Fibroblast of villous mesenchyme (primary cell): ENCODE measurements around the gene TOX2. TPM values are rescaled to one million over a fixed set of nuclear protein-coding genes. Genes with fewer than 3 reads are reported as not detected.
A peak's percentile ranks its signal among the peaks of the same experiment; 100 is the strongest.

Experiments
- DNase-seq: peaks from one replicate; pipeline ENCODE4 v3.0.0-alpha.2; 2010; ENCODE audit warnings: low read depth
- H3K4me3 ChIP-seq: 2 replicates; pipeline ENCODE4 v1.5.1; 2011; ENCODE audit warnings: low read depth, mild to moderate bottlenecking, low read length
- CTCF ChIP-seq: IDR thresholded peaks from 2 replicates; pipeline ENCODE4 v1.5.1; 2012; ENCODE audit warnings: low read depth, mild to moderate bottlenecking, low read length; ENCODE audit not compliant: insufficient read depth
- total RNA-seq: library from RNA; depleted of rRNA; stranded (reverse); fragments of >200 nt; gene quantifications from 2 replicates; pipeline ENCODE4 v1.2.3, GENCODE V29; 2012

TOX2 gene
- total RNA-seq, 1 donor = 0.43 TPM

GRCh38 chr20:43943725-43944124, 29.1 kb downstream of the TOX2 start:
- no peak for DNase-seq
- TF ChIP-seq CTCF = no peak
- no peak overlapping the region for H3K4me3 ChIP-seq

GRCh38 chr20:43944653-43945235, 30.1 kb downstream of the TOX2 start:
- DNase-seq = no peak
- no peak for TF ChIP-seq CTCF
- no peak overlapping the region for H3K4me3 ChIP-seq

GRCh38 chr20:43945391-43946205, 30.9 kb downstream of the TOX2 start:
- no peak for TF ChIP-seq CTCF
- DNase-seq = no peak
- H3K4me3 ChIP-seq = no peak overlapping the region

GRCh38 chr20:43946206-43946491, 31.5 kb downstream of the TOX2 start:
- no peak for TF ChIP-seq CTCF
- H3K4me3 ChIP-seq = no peak overlapping the region
- DNase-seq = no peak

GRCh38 chr20:43946659-43947315, 32.1 kb downstream of the TOX2 start:
- DNase-seq = no peak
- no peak overlapping the region for H3K4me3 ChIP-seq
- TF ChIP-seq CTCF = no peak

- no peak for TF ChIP-seq CTCF
- no peak overlapping the region for H3K4me3 ChIP-seq
- DNase-seq = peak; percentile 67
These were observed 32.7 kb downstream of the TOX2 start for GRCh38 chr20:43947316-43947710.

- no peak for TF ChIP-seq CTCF
- no peak for DNase-seq
- H3K4me3 ChIP-seq = no peak overlapping the region
These were observed 33.8 kb downstream of the TOX2 start for GRCh38 chr20:43948455-43948854.
